K562 (cell line): ENCODE data around the gene HMGN1. TPM values are rescaled to one million over a fixed set of nuclear protein-coding genes. Genes with fewer than 3 reads are reported as not detected.

Experiments used
- ARNT ChIP-seq, 2 experiments: fragments of 450-650 bp; IDR thresholded peaks; 2 replicates each; pipeline ENCODE4 v1.6.1; 2016; ENCODE audit warnings: mild to moderate bottlenecking in 1 of 2
- ASH1L ChIP-seq: fragments of 450-650 bp; IDR thresholded peaks from 2 replicates; pipeline ENCODE4 v1.6.1; 2018; ENCODE audit warnings: borderline replicate concordance, mild to moderate bottlenecking, low read depth; ENCODE audit not compliant: partially characterized antibody
- C11orf30 ChIP-seq: fragments of 450-650 bp; IDR thresholded peaks from 2 replicates; pipeline ENCODE4 v1.6.1; 2016; ENCODE audit warnings: low read depth, mild to moderate bottlenecking
- CCNT2 ChIP-seq: IDR thresholded peaks from 2 replicates; pipeline ENCODE4 v1.6.1; 2011; ENCODE audit warnings: borderline replicate concordance, low read depth, mild to moderate bottlenecking, moderate library complexity, mixed read lengths, low read length; ENCODE audit not compliant: insufficient read length; ENCODE audit errors: extremely low read depth
- DPF2 ChIP-seq: fragments of 450-650 bp; IDR thresholded peaks from 2 replicates; pipeline ENCODE4 v1.6.1; 2016
- EHMT2 ChIP-seq: fragments of 450-650 bp; IDR thresholded peaks from 2 replicates; pipeline ENCODE4 v1.6.1; 2018; ENCODE audit warnings: antibody characterized with exemption
- ESRRA ChIP-seq: fragments of 450-650 bp; IDR thresholded peaks from 2 replicates; pipeline ENCODE4 v1.6.1; 2014; ENCODE audit warnings: low read depth, mild to moderate bottlenecking, moderate library complexity, borderline replicate concordance
- ETV1 ChIP-seq: fragments of 450-650 bp; conservative IDR thresholded peaks from 2 replicates; pipeline ENCODE4 v1.6.1; 2016; ENCODE audit warnings: missing genetic modification characterization, control low read depth, low read depth, missing compliant biosample characterization
- JUND ChIP-seq, 2 experiments: IDR thresholded peaks; 2 replicates in 1 of 2; 3 replicates in 1 of 2; pipeline ENCODE4 v1.6.1; 2011; ENCODE audit warnings: borderline replicate concordance in 2 of 2, low read depth in 2 of 2, low read length in 2 of 2, improper control_type of control experiment in 1 of 2, missing biosample characterization in 1 of 2, missing genetic modification characterization in 1 of 2, missing genetic modification reagents in 1 of 2
- MAFG ChIP-seq: fragments of 450-650 bp; conservative IDR thresholded peaks from 2 replicates; pipeline ENCODE4 v1.6.1; 2016; ENCODE audit warnings: missing genetic modification characterization, missing compliant biosample characterization
- MAZ ChIP-seq, 2 experiments: fragments of 450-650 bp in 1 of 2; sonication (generic) in 1 of 2; formaldehyde crosslinking; IDR thresholded peaks in 1 of 2; conservative IDR thresholded peaks in 1 of 2; 2 replicates each; pipeline versions ENCODE4 v1.4.0 to v1.5.0; 2020; ENCODE audit warnings: mild to moderate bottlenecking in 1 of 2, missing genetic modification reagents in 1 of 2
- NFE2 ChIP-seq: IDR thresholded peaks from 2 replicates; pipeline ENCODE4 v1.6.1; 2014; ENCODE audit warnings: antibody characterized with exemption, low read depth
- NFRKB ChIP-seq: fragments of 450-650 bp; IDR thresholded peaks from 2 replicates; pipeline ENCODE4 v1.6.1; 2016; ENCODE audit warnings: low read depth
- PML ChIP-seq: IDR thresholded peaks from 2 replicates; pipeline ENCODE4 v1.6.1; 2012; ENCODE audit warnings: low read length, inconsistent platforms
- PTBP1 ChIP-seq: fragments of 200-400 bp; formaldehyde crosslinking; IDR thresholded peaks from 2 replicates; pipeline ENCODE4 v1.6.1; 2017; ENCODE audit warnings: low read depth, low read length
- SPI1 ChIP-seq: IDR thresholded peaks from 2 replicates; pipeline ENCODE4 v1.6.1; 2011; ENCODE audit warnings: low read depth, low read length, control low read depth, borderline replicate concordance
- ZNF583 ChIP-seq: fragments of 250-450 bp; sonication (Bioruptor Pico); IDR thresholded peaks from 2 replicates; pipeline ENCODE4 v1.4.0; 2020
- polyA plus RNA-seq, 8 experiments: library from polyadenylated mRNA; depleted of rRNA in 4 of 8; stranded (reverse) in 5 of 8; unstranded in 3 of 8; fragments of >200 nt; fragmentation: Nextera tagmentation in 2 of 8; fragmentation: Illumina TruSeq in 1 of 8; extraction: Ambion mirVana in 2 of 8; extraction: Trizol in 1 of 8; gene quantifications; 2 replicates each; pipeline versions ENCODE4 v1.2.1 to v1.2.3, GENCODE V29; 2011 to 2014; ENCODE audit warnings: inconsistent platforms in 1 of 8, missing spikeins in 1 of 8
- total RNA-seq, 7 experiments: library from RNA; depleted of rRNA in 6 of 7; stranded (reverse); fragments of >200 nt in 6 of 7; fragmentation: Illumina TruSeq in 2 of 7; extraction: Trizol in 2 of 7; gene quantifications; 2 replicates each; pipeline versions ENCODE4 v1.2.1 to v1.2.3, GENCODE V29; 2011 to 2021; ENCODE audit warnings: low replicate concordance in 1 of 7
- TF ChIP-seq, protein P1 (sequence below): IDR thresholded peaks from 2 replicates; pipeline ENCODE4 v1.6.1; 2016; ENCODE audit warnings: missing genetic modification characterization, missing compliant biosample characterization
- TF ChIP-seq, protein P2 (sequence below): fragments of 450-650 bp; conservative IDR thresholded peaks from 2 replicates; pipeline ENCODE4 v1.6.1; 2016; ENCODE audit warnings: missing genetic modification characterization, low read depth, mild to moderate bottlenecking, missing compliant biosample characterization, moderate library complexity
- TF ChIP-seq, protein P3 (sequence below): sonication (generic); formaldehyde crosslinking; IDR thresholded peaks from 2 replicates; pipeline ENCODE4 v1.8.1; 2023; ENCODE audit warnings: mild to moderate bottlenecking, missing genetic modification reagents
- TF ChIP-seq, protein P4 (sequence below), 2 experiments: fragments of 250-450 bp in 1 of 2; fragments of 450-650 bp in 1 of 2; sonication (Bioruptor Pico) in 1 of 2; IDR thresholded peaks; 2 replicates each; pipeline versions ENCODE4 v1.6.1 to v1.8.0; 2016 to 2021; ENCODE audit warnings: mild to moderate bottlenecking in 2 of 2, moderate library complexity in 2 of 2, missing compliant biosample characterization in 1 of 2, missing genetic modification characterization in 1 of 2

The HMGN1 gene
- total and polyA plus RNA-seq, 9 of the 15 experiments (the other 6 are each of a cell fraction or from before 2014, with no cell fraction given): 124 to 626 (median 498) TPM

DNA sequence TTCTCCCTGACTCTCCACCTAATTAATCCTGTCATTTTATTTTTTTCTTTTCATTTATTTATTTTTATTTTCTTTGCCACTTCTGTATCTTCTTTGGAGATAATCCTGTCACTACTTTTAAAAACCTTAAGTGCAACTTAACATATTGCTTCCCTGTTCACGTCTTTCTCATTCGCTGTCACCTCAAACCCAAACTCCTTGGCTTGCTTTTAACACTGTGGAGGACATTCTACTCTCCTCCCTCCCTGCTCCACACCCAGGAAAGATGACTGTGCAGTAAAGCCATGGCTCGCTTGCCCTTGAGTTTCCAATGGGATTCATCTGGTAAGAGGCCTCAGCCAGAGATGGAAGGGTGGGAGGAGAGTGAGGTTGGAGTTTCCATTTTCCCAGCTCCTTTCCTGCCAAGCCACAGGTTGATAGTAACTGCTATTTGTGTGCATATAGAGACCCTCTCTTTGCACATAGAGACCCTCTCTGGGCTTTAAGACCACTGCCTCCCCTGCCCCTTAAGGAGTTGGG lies 29.0 kb downstream of the HMGN1 start (continued):
- TF ChIP-seq ETV1 (tag) (peak; percentile 54), JUND (IDR thresholded peaks at IDR 0.05; ENCODE audit: borderline replicate concordance, low read depth, low read length) (peak; percentile 31; the same call in 1 of the 2 replicates), JUND (tag; IDR thresholded peaks at IDR 0.05; ENCODE audit: borderline replicate concordance, low read depth, low read length) (no peak), C11orf30 (peak; percentile 95), EHMT2 (peak; percentile 79; the same call in 1 of the 2 replicates), MAZ (CRISPR knock-in tag; conservative IDR thresholded peaks at IDR 0.05 in 1 of 2, IDR thresholded peaks at IDR 0.05 in 1 of 2) (0 out of 4 replicates have a peak, but pooled peaks of 1 of the 2 experiments have one; percentile 37), NFE2 (peak; percentile 97), ASH1L (peak; percentile 32), MAFG (tag) (peak; percentile 97), PTBP1 (no peak), ZNF583 (CRISPR knock-in tag) (0 out of 2 replicates have a peak, but pooled peaks have one; percentile 42), CCNT2 (no peak), ARNT (IDR thresholded peaks at IDR 0.05) (peak in 1 of 2 experiments; percentile 23; a peak in 1 of 4 replicates), DPF2 (peak; percentile 75), NFRKB (peak; percentile 75), SPI1 (peak; percentile 44; the same call in 1 of the 2 replicates), PML (no peak), ESRRA (peak; percentile 61)
- TF ChIP-seq, protein P1, sequence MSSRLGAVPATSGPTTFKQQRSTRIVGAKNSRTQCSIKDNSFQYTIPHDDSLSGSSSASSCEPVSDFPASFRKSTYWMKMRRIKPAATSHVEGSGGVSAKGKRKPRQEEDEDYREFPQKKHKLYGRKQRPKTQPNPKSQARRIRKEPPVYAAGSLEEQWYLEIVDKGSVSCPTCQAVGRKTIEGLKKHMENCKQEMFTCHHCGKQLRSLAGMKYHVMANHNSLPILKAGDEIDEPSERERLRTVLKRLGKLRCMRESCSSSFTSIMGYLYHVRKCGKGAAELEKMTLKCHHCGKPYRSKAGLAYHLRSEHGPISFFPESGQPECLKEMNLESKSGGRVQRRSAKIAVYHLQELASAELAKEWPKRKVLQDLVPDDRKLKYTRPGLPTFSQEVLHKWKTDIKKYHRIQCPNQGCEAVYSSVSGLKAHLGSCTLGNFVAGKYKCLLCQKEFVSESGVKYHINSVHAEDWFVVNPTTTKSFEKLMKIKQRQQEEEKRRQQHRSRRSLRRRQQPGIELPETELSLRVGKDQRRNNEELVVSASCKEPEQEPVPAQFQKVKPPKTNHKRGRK (tag): peak; percentile 80
- TF ChIP-seq, protein P2, sequence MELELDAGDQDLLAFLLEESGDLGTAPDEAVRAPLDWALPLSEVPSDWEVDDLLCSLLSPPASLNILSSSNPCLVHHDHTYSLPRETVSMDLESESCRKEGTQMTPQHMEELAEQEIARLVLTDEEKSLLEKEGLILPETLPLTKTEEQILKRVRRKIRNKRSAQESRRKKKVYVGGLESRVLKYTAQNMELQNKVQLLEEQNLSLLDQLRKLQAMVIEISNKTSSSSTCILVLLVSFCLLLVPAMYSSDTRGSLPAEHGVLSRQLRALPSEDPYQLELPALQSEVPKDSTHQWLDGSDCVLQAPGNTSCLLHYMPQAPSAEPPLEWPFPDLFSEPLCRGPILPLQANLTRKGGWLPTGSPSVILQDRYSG (tag): 0 out of 2 replicates have a peak, but pooled peaks have one; percentile 47
- TF ChIP-seq, protein P3, sequence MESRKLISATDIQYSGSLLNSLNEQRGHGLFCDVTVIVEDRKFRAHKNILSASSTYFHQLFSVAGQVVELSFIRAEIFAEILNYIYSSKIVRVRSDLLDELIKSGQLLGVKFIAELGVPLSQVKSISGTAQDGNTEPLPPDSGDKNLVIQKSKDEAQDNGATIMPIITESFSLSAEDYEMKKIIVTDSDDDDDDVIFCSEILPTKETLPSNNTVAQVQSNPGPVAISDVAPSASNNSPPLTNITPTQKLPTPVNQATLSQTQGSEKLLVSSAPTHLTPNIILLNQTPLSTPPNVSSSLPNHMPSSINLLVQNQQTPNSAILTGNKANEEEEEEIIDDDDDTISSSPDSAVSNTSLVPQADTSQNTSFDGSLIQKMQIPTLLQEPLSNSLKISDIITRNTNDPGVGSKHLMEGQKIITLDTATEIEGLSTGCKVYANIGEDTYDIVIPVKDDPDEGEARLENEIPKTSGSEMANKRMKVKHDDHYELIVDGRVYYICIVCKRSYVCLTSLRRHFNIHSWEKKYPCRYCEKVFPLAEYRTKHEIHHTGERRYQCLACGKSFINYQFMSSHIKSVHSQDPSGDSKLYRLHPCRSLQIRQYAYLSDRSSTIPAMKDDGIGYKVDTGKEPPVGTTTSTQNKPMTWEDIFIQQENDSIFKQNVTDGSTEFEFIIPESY (CRISPR knock-in tag): no peak
- TF ChIP-seq, protein P4, sequence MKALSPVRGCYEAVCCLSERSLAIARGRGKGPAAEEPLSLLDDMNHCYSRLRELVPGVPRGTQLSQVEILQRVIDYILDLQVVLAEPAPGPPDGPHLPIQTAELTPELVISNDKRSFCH (CRISPR knock-in tag; IDR thresholded peaks at IDR 0.05): no peak
- TF ChIP-seq, protein P4 (tag; IDR thresholded peaks at IDR 0.05): 0 out of 2 replicates have a peak, but pooled peaks have one; percentile 15
